Neural progenitor cell (in vitro differentiated cells): ENCODE results near the gene VWA8.

Experiments
- EZH2 ChIP-seq: fragments of 200-600 bp; sonication (generic); IDR thresholded peaks from 2 replicates; pipeline ENCODE4 v1.6.1; 2017; ENCODE audit warnings: antibody characterized with exemption, mild to moderate bottlenecking, moderate library complexity
- EZH2phosphoT487 ChIP-seq: fragments of 200-600 bp; sonication (generic); IDR thresholded peaks from 2 replicates; pipeline ENCODE4 v1.6.1; 2017; ENCODE audit warnings: antibody characterized with exemption
- TF ChIP-seq, protein P1 (sequence below): fragments of 200-600 bp; sonication (generic); IDR thresholded peaks from 2 replicates; pipeline ENCODE4 v1.5.1; 2017; ENCODE audit warnings: antibody characterized with exemption, mild to moderate bottlenecking

DNA sequence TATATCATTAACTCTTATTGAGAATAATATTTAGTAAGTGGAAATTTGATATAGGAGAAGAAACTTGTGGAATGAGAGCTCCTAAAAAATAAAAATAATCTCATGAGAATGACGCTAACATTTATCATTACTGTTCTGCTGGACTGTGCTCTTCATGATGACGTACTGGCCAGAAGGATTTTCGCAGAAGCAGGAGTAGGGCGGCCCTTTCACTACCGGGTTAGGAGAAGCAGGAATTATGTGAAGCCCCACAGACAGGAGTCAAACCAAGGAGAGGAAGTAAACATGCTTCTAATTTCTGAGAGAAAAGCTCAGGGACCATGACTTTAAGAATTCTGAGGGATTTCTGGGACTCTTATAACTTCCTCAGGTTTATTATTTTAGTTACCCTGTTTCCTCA, 195.1 kb downstream of the VWA8 start:
- TF ChIP-seq, protein P1, sequence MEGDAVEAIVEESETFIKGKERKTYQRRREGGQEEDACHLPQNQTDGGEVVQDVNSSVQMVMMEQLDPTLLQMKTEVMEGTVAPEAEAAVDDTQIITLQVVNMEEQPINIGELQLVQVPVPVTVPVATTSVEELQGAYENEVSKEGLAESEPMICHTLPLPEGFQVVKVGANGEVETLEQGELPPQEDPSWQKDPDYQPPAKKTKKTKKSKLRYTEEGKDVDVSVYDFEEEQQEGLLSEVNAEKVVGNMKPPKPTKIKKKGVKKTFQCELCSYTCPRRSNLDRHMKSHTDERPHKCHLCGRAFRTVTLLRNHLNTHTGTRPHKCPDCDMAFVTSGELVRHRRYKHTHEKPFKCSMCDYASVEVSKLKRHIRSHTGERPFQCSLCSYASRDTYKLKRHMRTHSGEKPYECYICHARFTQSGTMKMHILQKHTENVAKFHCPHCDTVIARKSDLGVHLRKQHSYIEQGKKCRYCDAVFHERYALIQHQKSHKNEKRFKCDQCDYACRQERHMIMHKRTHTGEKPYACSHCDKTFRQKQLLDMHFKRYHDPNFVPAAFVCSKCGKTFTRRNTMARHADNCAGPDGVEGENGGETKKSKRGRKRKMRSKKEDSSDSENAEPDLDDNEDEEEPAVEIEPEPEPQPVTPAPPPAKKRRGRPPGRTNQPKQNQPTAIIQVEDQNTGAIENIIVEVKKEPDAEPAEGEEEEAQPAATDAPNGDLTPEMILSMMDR: no peak
- TF ChIP-seq EZH2 (no peak), EZH2phosphoT487 (no peak)
